Measurements from ENCODE around the gene SFXN3. TPM values are rescaled to one million over a fixed set of nuclear protein-coding genes. Genes with fewer than 3 reads are reported as not detected.
A peak's percentile ranks its signal among the peaks of the same experiment; 100 is the strongest.

Gene SFXN3
- total and polyA plus RNA-seq, 10 of the 15 experiments (the other 5 are each of a cell fraction or from before 2014, with no cell fraction given): 0.05 to 11.3 (median 1.2) TPM

DNA sequence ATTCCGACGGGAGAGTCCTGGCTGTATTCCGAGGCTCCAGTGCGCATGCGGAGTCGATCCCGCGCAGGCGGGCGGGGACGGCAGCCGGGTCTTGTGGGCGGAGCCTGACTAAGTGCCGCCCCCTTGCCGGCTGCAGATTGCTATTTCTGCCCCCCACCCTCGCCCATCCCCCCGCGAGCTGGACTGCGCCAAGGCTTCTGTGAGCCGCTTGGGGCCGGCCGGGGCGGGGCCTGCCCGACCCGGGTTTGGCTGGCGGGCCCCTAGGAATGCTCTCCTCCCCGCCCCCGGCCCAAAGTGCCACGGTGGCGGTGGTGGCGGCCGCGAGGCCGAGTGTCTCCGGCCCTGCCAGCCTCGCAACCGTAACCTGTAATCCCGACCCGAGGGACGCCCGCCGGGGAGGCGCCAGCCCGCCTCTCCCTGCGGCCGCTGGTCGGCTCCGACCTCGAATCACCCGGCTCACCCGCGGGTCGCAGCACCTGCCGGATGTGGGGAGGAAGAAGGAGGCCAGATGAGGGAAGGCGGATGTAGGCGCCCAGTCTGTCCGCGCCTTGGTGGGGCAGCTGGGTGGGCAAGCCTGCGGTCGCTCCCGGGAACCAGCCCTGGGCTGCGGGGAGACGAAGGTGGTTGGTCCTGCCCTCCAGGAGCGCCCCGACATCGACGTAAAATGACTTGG lies 30.1 kb downstream of the SFXN3 start (continued):
- TF ChIP-seq, protein P1, sequence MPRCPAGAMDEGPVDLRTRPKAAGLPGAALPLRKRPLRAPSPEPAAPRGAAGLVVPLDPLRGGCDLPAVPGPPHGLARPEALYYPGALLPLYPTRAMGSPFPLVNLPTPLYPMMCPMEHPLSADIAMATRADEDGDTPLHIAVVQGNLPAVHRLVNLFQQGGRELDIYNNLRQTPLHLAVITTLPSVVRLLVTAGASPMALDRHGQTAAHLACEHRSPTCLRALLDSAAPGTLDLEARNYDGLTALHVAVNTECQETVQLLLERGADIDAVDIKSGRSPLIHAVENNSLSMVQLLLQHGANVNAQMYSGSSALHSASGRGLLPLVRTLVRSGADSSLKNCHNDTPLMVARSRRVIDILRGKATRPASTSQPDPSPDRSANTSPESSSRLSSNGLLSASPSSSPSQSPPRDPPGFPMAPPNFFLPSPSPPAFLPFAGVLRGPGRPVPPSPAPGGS (IDR thresholded peaks at IDR 0.05; ENCODE audit: borderline replicate concordance, insufficient read depth, low read depth, low read length, poor library complexity, severe bottlenecking): no peak
- no peak for TF ChIP-seq STAT3 (IDR thresholded peaks at IDR 0.05; ENCODE audit: low read depth, low read length)
- TF ChIP-seq NFYA (IDR thresholded peaks at IDR 0.05; ENCODE audit: borderline replicate concordance, low read depth, low read length): no peak
- TF ChIP-seq, protein P2, sequence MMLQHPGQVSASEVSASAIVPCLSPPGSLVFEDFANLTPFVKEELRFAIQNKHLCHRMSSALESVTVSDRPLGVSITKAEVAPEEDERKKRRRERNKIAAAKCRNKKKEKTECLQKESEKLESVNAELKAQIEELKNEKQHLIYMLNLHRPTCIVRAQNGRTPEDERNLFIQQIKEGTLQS (IDR thresholded peaks at IDR 0.05; ENCODE audit: borderline replicate concordance, extremely low read depth, low read depth, low read length): no peak
- peak; percentile 97 for TF ChIP-seq GATAD2B (conservative IDR thresholded peaks at IDR 0.05; ENCODE audit: low read depth)
- TF ChIP-seq, protein P3, sequence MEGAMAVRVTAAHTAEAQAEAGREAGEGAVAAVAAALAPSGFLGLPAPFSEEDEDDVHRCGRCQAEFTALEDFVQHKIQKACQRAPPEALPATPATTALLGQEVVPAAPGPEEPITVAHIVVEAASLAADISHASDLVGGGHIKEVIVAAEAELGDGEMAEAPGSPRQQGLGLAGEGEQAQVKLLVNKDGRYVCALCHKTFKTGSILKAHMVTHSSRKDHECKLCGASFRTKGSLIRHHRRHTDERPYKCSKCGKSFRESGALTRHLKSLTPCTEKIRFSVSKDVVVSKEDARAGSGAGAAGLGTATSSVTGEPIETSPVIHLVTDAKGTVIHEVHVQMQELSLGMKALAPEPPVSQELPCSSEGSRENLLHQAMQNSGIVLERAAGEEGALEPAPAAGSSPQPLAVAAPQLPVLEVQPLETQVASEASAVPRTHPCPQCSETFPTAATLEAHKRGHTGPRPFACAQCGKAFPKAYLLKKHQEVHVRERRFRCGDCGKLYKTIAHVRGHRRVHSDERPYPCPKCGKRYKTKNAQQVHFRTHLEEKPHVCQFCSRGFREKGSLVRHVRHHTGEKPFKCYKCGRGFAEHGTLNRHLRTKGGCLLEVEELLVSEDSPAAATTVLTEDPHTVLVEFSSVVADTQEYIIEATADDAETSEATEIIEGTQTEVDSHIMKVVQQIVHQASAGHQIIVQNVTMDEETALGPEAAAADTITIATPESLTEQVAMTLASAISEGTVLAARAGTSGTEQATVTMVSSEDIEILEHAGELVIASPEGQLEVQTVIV (IDR thresholded peaks at IDR 0.05; ENCODE audit: borderline replicate concordance, partially characterized antibody): peak; percentile 26
- TF ChIP-seq, protein P4, sequence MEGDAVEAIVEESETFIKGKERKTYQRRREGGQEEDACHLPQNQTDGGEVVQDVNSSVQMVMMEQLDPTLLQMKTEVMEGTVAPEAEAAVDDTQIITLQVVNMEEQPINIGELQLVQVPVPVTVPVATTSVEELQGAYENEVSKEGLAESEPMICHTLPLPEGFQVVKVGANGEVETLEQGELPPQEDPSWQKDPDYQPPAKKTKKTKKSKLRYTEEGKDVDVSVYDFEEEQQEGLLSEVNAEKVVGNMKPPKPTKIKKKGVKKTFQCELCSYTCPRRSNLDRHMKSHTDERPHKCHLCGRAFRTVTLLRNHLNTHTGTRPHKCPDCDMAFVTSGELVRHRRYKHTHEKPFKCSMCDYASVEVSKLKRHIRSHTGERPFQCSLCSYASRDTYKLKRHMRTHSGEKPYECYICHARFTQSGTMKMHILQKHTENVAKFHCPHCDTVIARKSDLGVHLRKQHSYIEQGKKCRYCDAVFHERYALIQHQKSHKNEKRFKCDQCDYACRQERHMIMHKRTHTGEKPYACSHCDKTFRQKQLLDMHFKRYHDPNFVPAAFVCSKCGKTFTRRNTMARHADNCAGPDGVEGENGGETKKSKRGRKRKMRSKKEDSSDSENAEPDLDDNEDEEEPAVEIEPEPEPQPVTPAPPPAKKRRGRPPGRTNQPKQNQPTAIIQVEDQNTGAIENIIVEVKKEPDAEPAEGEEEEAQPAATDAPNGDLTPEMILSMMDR (IDR thresholded peaks at IDR 0.05 in 2 of 3, conservative IDR thresholded peaks at IDR 0.05 in 1 of 3; ENCODE audit: control insufficient read depth in 2 of 3, extremely low read depth in 1 of 3, insufficient read depth in 1 of 3, low read depth in 3 of 3, low read length in 3 of 3): no peak
- TF ChIP-seq TAF1 (IDR thresholded peaks at IDR 0.05; ENCODE audit: borderline replicate concordance, low read depth, low read length): 0 out of 2 replicates have a peak, but pooled peaks have one; percentile 20
- TF ChIP-seq RBBP5 (conservative IDR thresholded peaks at IDR 0.05): no peak
- TF ChIP-seq ASH2L (IDR thresholded peaks at IDR 0.05; ENCODE audit: borderline replicate concordance, low read depth): no peak
- TF ChIP-seq, protein P5, sequence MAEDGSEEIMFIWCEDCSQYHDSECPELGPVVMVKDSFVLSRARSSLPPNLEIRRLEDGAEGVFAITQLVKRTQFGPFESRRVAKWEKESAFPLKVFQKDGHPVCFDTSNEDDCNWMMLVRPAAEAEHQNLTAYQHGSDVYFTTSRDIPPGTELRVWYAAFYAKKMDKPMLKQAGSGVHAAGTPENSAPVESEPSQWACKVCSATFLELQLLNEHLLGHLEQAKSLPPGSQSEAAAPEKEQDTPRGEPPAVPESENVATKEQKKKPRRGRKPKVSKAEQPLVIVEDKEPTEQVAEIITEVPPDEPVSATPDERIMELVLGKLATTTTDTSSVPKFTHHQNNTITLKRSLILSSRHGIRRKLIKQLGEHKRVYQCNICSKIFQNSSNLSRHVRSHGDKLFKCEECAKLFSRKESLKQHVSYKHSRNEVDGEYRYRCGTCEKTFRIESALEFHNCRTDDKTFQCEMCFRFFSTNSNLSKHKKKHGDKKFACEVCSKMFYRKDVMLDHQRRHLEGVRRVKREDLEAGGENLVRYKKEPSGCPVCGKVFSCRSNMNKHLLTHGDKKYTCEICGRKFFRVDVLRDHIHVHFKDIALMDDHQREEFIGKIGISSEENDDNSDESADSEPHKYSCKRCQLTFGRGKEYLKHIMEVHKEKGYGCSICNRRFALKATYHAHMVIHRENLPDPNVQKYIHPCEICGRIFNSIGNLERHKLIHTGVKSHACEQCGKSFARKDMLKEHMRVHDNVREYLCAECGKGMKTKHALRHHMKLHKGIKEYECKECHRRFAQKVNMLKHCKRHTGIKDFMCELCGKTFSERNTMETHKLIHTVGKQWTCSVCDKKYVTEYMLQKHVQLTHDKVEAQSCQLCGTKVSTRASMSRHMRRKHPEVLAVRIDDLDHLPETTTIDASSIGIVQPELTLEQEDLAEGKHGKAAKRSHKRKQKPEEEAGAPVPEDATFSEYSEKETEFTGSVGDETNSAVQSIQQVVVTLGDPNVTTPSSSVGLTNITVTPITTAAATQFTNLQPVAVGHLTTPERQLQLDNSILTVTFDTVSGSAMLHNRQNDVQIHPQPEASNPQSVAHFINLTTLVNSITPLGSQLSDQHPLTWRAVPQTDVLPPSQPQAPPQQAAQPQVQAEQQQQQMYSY (CRISPR knock-in tag; IDR thresholded peaks at IDR 0.05): no peak
- peak; percentile 91 for TF ChIP-seq IKZF1 (conservative IDR thresholded peaks at IDR 0.05)
- TF ChIP-seq MTA3 (IDR thresholded peaks at IDR 0.05; ENCODE audit: borderline replicate concordance, low read length): no peak
- TF ChIP-seq ZNF622 (IDR thresholded peaks at IDR 0.05): no peak
- no peak for TF ChIP-seq SREBF2 (IDR thresholded peaks at IDR 0.05; ENCODE audit: low read length)
- TF ChIP-seq EP300 (IDR thresholded peaks at IDR 0.05; ENCODE audit: borderline replicate concordance in 1 of 2, control insufficient read depth in 1 of 2, low read depth in 2 of 2, low read length in 2 of 2): no peak; a peak in 1 of 4 replicates
- TF ChIP-seq FOXK2 (IDR thresholded peaks at IDR 0.05): no peak
- no peak for TF ChIP-seq CREM (IDR thresholded peaks at IDR 0.05; ENCODE audit: low read depth)
- peak; percentile 46 to 69; a peak in 3 of 4 replicates for TF ChIP-seq IKZF2 (IDR thresholded peaks at IDR 0.05)
